RWPE1 (cell line): ENCODE data around the gene HS1BP3.
A peak's percentile ranks its signal among the peaks of the same experiment; 100 is the strongest.

ENCODE experiments used
- CTCF ChIA-PET: fragments of 350-600 bp; sonication (Branson Sonifier 250); formaldehyde crosslinking; extraction: SDS; loops from one replicate; lab custom pipeline; 2021; lab: Yijun Ruan, JAX
- POLR2A ChIA-PET: fragments of 400-600 bp; formaldehyde crosslinking; extraction: SDS; loops from one replicate; lab custom pipeline; 2020; ENCODE audit warnings: antibody characterized with exemption; ENCODE audit not compliant: low non-redundant PET; lab: Yijun Ruan, JAX
- DNase-seq: peaks from one replicate; pipeline ENCODE4 v3.0.0; 2012; ENCODE audit warnings: low spot score
- H3K27ac ChIP-seq: fragments of 450-650 bp; 2 replicates; pipeline ENCODE4 v1.5.1; 2017
- TF ChIP-seq, protein P1 (sequence below): fragments of 450-650 bp; conservative IDR thresholded peaks from 2 replicates; pipeline ENCODE4 v1.5.1; 2017; ENCODE audit warnings: low read depth, mild to moderate bottlenecking

HS1BP3 gene

DNA sequence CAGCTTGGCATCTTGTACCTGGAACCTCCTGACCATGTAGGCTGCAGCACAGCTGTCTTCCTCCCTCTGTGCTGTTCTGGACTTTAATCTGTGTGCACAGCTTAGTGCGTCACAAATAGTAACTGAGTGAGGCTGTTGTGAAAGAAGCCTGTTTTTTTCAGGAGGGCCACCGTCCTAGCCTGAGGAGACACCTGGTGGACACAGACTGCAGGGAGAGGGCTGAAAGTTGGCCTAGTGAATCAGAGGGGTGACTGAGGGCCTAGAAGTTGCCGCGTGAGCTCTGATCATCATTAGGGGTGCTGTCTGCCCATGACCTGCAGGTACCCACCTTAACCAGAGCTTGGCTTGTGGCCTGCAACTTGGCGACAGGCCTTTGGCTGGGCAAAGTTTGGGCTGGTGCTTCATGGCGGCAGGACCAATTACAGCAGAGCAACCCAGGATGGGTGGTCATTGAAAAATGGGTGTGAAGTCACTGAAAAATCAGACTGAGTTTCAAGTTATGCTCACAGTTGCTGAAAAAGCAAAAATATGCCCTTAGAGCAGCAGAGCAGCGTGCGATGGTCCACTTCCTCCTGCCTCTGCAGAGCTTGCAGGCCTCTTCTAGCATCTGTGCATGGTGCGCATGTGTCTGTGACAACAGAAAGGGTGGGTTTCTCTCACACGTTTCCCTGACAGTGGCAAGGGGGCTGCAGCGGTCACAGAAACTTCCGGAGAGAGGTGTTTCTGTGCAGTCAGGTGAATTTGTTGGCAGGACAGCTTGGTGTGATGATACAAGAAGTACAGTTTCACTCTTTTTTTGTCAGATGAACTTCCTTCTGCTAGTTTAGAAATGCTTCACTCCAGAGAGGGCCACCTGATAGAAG, 25.7 kb upstream of the HS1BP3 start:
- no peak for DNase-seq
- TF ChIP-seq, protein P1, sequence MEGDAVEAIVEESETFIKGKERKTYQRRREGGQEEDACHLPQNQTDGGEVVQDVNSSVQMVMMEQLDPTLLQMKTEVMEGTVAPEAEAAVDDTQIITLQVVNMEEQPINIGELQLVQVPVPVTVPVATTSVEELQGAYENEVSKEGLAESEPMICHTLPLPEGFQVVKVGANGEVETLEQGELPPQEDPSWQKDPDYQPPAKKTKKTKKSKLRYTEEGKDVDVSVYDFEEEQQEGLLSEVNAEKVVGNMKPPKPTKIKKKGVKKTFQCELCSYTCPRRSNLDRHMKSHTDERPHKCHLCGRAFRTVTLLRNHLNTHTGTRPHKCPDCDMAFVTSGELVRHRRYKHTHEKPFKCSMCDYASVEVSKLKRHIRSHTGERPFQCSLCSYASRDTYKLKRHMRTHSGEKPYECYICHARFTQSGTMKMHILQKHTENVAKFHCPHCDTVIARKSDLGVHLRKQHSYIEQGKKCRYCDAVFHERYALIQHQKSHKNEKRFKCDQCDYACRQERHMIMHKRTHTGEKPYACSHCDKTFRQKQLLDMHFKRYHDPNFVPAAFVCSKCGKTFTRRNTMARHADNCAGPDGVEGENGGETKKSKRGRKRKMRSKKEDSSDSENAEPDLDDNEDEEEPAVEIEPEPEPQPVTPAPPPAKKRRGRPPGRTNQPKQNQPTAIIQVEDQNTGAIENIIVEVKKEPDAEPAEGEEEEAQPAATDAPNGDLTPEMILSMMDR = no peak
- POLR2A ChIA-PET = no interaction called here
- no peak overlapping the region for H3K27ac ChIP-seq
- CTCF ChIA-PET = interaction anchor here (0.6 to 2.7 kb wide), 6 partner anchors 10 to 235 kb away, joined by 3 to 10 read pairs (median 4); no protein-coding TSS in a partner anchor

DNA sequence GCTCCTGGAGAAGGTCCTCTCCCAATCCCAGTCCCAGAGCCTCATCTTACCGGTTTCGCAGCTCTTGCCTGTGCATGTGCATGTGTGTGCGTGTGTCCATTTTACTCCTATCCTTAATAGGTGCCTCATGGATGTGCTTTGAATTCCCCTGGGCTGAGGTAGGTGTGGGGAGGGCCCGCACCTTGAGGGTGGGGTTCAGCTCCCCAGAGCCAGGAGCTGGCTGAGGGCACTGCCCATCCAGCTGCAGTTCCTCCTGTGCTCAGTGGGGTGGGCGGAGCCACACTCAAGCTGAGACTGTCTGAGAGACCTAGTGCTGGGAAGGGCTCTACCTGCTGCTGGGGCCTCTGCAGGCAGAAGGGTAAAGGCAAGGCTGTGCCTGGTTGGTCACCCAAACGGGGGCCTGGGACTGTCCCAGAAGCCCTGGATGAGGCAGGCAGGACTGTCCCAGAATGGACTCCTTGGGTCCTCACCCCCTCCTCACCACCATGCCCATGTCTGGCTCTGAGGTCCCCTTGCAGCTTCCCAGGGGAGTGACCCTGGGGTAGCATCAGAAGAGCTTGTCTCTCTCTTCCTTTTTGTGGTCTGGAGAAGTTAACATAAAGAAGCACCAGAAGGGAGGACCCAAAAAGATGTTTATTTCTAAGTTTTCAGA, 24.9 kb upstream of the HS1BP3 start:
- ChIA-PET POLR2A (no interaction called here), CTCF (interaction anchor here (0.6 to 2.7 kb wide), 4 partner anchors 14 to 287 kb away, joined by 3 to 10 read pairs (median 5); partner anchors contain the start of gene HS1BP3)
- peak; percentile 20 for DNase-seq
- H3K27ac ChIP-seq = no peak overlapping the region
- TF ChIP-seq, protein P1 = no peak

DNA sequence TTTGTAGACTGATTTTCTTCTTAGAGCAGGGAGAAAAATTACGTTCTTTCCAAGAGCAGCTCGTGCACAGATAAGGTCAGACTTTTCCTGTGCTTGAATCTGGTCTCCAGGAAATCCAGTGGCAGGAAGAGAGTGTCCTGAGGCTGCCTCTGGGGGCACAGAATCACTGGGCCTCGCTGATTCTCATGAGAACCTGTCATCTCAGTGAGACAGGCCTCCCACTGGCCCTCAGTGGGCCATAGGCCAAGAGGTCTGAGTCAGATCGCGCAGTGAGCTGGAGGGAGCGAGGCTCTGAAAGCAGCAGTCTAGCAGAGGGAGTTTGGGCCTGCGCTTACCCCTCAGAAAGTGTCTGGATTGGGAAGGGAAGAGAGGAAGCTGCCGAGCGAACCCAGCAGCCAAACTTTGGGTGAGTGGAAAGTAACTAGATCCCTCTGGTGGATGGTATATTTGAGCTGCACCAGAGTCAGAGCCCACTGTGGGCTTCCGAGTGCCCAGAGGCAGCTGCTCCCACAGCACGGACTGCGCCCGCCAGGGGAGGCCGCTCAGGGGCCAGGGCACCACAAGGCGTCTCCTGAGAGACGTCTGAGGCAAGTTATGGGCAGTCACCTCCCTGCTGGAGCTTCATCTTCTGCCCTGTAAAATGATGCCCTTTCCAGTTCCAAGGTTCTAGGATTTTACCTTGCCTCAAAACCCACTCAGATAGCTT, 24.2 kb upstream of the HS1BP3 start:
- H3K27ac ChIP-seq = no peak overlapping the region
- DNase-seq = peak; percentile 48
- CTCF ChIA-PET = interaction anchor here (0.6 to 2.7 kb wide), 4 partner anchors 13 to 288 kb away, joined by 3 to 10 read pairs (median 5); partner anchors contain the start of gene HS1BP3
- POLR2A ChIA-PET = no interaction called here
- TF ChIP-seq, protein P1 = no peak

DNA sequence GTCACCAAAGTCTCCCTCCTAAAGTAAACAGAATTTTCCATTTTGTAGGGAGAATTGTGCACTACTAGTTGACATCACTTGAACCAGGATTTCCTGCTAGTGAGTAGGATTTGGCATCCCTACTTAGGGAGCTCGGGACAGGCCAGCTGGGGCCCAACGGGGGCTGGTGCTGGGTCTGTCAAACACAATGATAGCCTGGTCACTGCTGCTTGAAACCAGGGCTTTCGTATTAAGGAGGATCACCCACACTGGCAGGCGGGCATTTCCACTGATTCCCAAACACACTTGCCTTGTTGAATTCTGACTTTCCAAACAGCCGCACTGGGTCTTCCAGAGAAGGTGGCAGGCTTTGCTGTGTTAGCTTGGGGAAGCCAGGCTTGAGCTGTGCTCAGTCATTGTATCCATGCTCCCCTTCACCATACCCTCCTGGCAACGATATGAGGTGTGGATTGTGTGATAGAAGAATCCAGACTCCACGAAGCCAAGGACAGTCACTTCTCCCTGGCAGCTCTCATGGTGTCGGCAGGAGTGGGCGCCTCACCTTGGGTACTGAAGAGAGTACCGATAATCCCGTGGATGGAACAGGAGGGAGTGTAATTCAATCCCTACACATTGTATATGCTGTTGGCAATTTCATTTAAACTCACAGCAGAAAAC, 23.5 kb upstream of the HS1BP3 start:
- TF ChIP-seq, protein P1 = no peak
- no peak for DNase-seq
- ChIA-PET CTCF (interaction anchor here (0.6 to 2.7 kb wide), 4 partner anchors 9 to 300 kb away, joined by 3 to 10 read pairs (median 4); partner anchors contain the start of gene HS1BP3), POLR2A (no interaction called here)
- no peak overlapping the region for H3K27ac ChIP-seq

GRCh38 chr2:20673686-20674308, 22.9 kb upstream of the HS1BP3 start:
- no peak overlapping the region for H3K27ac ChIP-seq
- CTCF ChIA-PET = interaction anchor here (0.6 to 2.7 kb wide), 3 partner anchors 12 to 633 kb away, joined by 3 to 10 read pairs (median 4); no protein-coding TSS in a partner anchor
- POLR2A ChIA-PET = no interaction called here
- DNase-seq = no peak
- TF ChIP-seq, protein P1 = no peak
